ENCODE results near the gene UAP1L1. TPM values are rescaled to one million over a fixed set of nuclear protein-coding genes. Genes with fewer than 3 reads are reported as not detected.

UAP1L1 gene
- total RNA-seq, 1 experiment from 2014 or later = 24.6 TPM

- ChIA-PET POLR2A (no interaction called here), CTCF (interaction anchor here (0.5 to 1.0 kb wide), 2 partner anchors 22 to 24 kb away, joined by 3 read pairs; partner anchors contain the start of gene MAN1B1)
- Mint-ChIP-seq H3K4me1 (ENCODE audit: low read depth, unreplicated experiment) (no peaks in the 10 kb centered on the region), H3K4me3 (ENCODE audit: unreplicated experiment) (no peak overlapping the region), H3K9me3 (ENCODE audit: unreplicated experiment) (no peaks in the 10 kb centered on the region), H3K27me3 (ENCODE audit: insufficient read depth, unreplicated experiment) (no peaks in the 10 kb centered on the region), H3K27ac (ENCODE audit: unreplicated experiment) (no peak overlapping the region), H3K36me3 (ENCODE audit: insufficient read depth, unreplicated experiment) (peaks cover 18% of the 10 kb centered on the region)
- DNase-seq = peak in 1 of 2 experiments; percentile 39
- no peak overlapping the region for H3K4me3 ChIP-seq (ENCODE audit: low read depth, low read length)
- H3K27me3 ChIP-seq (replicated peaks; ENCODE audit: control insufficient read depth, insufficient read depth, low read length) = no peaks in the 10 kb centered on the region
- intact Hi-C loops (cut with micrococcal nuclease; ENCODE audit: unreplicated experiment) = no loop called here
- TF ChIP-seq CTCF (IDR thresholded peaks at IDR 0.05; ENCODE audit: insufficient read depth in 1 of 2, low read depth in 1 of 2, low read length in 1 of 2, severe bottlenecking in 1 of 2, unreplicated experiment in 1 of 2) = no peak
- BruUV-seq (replicated peaks) = no TSS peak
- H3K4me1 ChIP-seq = peaks cover 7% of the 10 kb centered on the region
- H3K36me3 ChIP-seq (ENCODE audit: control insufficient read depth, insufficient read depth, low read length) = peaks cover 2% of the 10 kb centered on the region
- H3K9me3 ChIP-seq = no peaks in the 10 kb centered on the region
Measured at GRCh38 chr9:137110147-137110910, 33.0 kb downstream of the UAP1L1 start.

GRCh38 chr9:137110911-137111787 lies 33.8 kb downstream of the UAP1L1 start:
- no peaks in the 10 kb centered on the region for H3K27me3 ChIP-seq (replicated peaks; ENCODE audit: control insufficient read depth, insufficient read depth, low read length)
- intact Hi-C loops (cut with micrococcal nuclease; ENCODE audit: unreplicated experiment) = no loop called here
- H3K27me3 Mint-ChIP-seq (ENCODE audit: insufficient read depth, unreplicated experiment) = no peaks in the 10 kb centered on the region
- ChIA-PET POLR2A (no interaction called here), CTCF (interaction anchor here (0.5 to 1.0 kb wide), 4 partner anchors 21 to 696 kb away, joined by 3 read pairs; partner anchors contain the start of gene MAN1B1)
- no TSS peak for BruUV-seq (replicated peaks)
- peaks cover 18% of the 10 kb centered on the region for H3K36me3 Mint-ChIP-seq (ENCODE audit: insufficient read depth, unreplicated experiment)
- no peak overlapping the region for H3K4me3 Mint-ChIP-seq (ENCODE audit: unreplicated experiment)
- peaks cover 15% of the 10 kb centered on the region for H3K4me1 ChIP-seq
- H3K9me3 ChIP-seq = no peaks in the 10 kb centered on the region
- DNase-seq = no peak
- no peaks in the 10 kb centered on the region for H3K4me1 Mint-ChIP-seq (ENCODE audit: low read depth, unreplicated experiment)
- no peaks in the 10 kb centered on the region; the same call in 1 of the 2 replicates for H3K36me3 ChIP-seq (ENCODE audit: control insufficient read depth, insufficient read depth, low read length)
- H3K4me3 ChIP-seq (ENCODE audit: low read depth, low read length) = no peak overlapping the region
- no peak for TF ChIP-seq CTCF (IDR thresholded peaks at IDR 0.05; ENCODE audit: insufficient read depth in 1 of 2, low read depth in 1 of 2, low read length in 1 of 2, severe bottlenecking in 1 of 2, unreplicated experiment in 1 of 2)
- no peaks in the 10 kb centered on the region for H3K9me3 Mint-ChIP-seq (ENCODE audit: unreplicated experiment)
- no peak overlapping the region for H3K27ac Mint-ChIP-seq (ENCODE audit: unreplicated experiment)

DNA sequence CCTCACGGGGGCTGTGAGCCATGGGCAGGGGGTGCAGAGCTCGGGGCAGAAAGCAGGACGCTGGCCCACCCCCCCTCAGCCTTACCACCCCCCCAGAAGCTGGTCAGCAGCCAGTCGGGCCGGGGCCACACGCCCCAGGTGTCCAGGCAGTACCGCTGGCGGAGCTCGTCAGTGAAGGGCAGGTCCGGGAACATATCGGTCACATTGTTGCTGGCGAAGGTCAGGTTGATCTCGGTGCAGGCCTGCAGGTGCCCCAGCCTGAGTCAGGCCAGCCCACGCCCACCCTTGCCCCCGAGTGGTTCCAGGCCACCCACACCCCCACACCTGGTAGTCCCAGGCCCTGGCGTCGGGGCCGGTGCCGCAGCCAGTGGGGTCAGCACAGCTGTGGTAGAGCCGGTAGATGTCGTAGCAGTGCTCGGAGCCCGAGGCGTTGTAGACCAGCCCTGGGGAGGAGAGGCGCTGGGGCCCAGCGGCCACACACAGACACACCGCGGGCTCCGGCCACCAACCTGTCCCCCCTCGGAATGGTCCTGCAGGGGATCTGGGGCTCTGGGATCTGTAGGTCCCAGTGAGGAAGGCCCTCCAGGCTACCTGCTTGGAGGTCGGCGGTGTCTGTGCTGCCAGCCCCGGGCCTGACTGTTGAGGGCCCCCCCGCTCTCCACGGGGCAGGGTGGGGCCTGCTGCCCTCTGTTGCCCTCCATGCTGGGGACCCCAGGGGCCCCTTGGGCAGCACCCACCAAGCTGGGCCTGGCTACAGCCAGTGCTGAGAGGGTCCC lies 34.7 kb downstream of the UAP1L1 start:
- BruUV-seq (replicated peaks) = no TSS peak
- ChIA-PET POLR2A (no interaction called here), CTCF (interaction anchor here (0.6 kb wide), 2 partner anchors 77 to 697 kb away, joined by 3 read pairs; no protein-coding TSS in a partner anchor)
- Mint-ChIP-seq H3K4me1 (ENCODE audit: low read depth, unreplicated experiment) (peaks cover 7% of the 10 kb centered on the region), H3K27me3 (ENCODE audit: insufficient read depth, unreplicated experiment) (no peaks in the 10 kb centered on the region), H3K4me3 (ENCODE audit: unreplicated experiment) (peak overlapping the region; percentile 31), H3K36me3 (ENCODE audit: insufficient read depth, unreplicated experiment) (peaks cover 18% of the 10 kb centered on the region), H3K9me3 (ENCODE audit: unreplicated experiment) (no peaks in the 10 kb centered on the region), H3K27ac (ENCODE audit: unreplicated experiment) (no peak overlapping the region)
- Histone ChIP-seq H3K27me3 (replicated peaks; ENCODE audit: control insufficient read depth, insufficient read depth, low read length) (no peaks in the 10 kb centered on the region), H3K4me1 (peaks cover 23% of the 10 kb centered on the region), H3K36me3 (ENCODE audit: control insufficient read depth, insufficient read depth, low read length) (no peaks in the 10 kb centered on the region; the same call in 1 of the 2 replicates), H3K9me3 (no peaks in the 10 kb centered on the region), H3K4me3 (ENCODE audit: low read depth, low read length) (no peak overlapping the region)
- TF ChIP-seq CTCF (IDR thresholded peaks at IDR 0.05; ENCODE audit: insufficient read depth in 1 of 2, low read depth in 1 of 2, low read length in 1 of 2, severe bottlenecking in 1 of 2, unreplicated experiment in 1 of 2) = no peak
- DNase-seq = no peak
- intact Hi-C loops (cut with micrococcal nuclease; ENCODE audit: unreplicated experiment) = no loop called here

Data from Caco-2 (cell line).